G401 (cell line): ENCODE data around the gene MEI1. TPM values are rescaled to one million over a fixed set of nuclear protein-coding genes. Genes with fewer than 3 reads are reported as not detected.
"Not testable (repeated sequence)": the region's sequence is repeated elsewhere in the genome, so short reads cannot be mapped to it uniquely, and the experiment has no call there.

Source experiments
- DNase-seq: peaks from one replicate; pipeline ENCODE4 v3.0.0-alpha.2; 2015; ENCODE audit warnings: low spot score
- in situ Hi-C: cut with HindIII; loops from 2 replicates; pipeline ENCODE4 v1.10.0; 2016; ENCODE audit warnings: low sequenced_read_pairs, mixed read lengths
- total RNA-seq: library from RNA; depleted of rRNA; stranded (reverse); fragments of >200 nt; shearing (Covaris generic); gene quantifications from 2 replicates; pipeline ENCODE4 v1.2.3, GENCODE V29; 2014

The MEI1 gene
- total RNA-seq, 1 experiment from 2014 or later = not detected

- in situ Hi-C loops = no loop called here
- DNase-seq = no peak
These were observed 128.4 kb downstream of the MEI1 start for GRCh38 chr22:41827671-41828070.

- no peak for DNase-seq
- in situ Hi-C loops = no loop called here
These were observed 129.2 kb downstream of the MEI1 start for GRCh38 chr22:41828516-41828915.

- in situ Hi-C loops = no loop called here
- no peak for DNase-seq
These were observed 130.9 kb downstream of the MEI1 start for GRCh38 chr22:41830174-41830573.

GRCh38 chr22:41831383-41831782 lies 132.1 kb downstream of the MEI1 start:
- in situ Hi-C loops = no loop called here
- DNase-seq = no peak

- no peak for DNase-seq
- in situ Hi-C loops = no loop called here
These were observed 132.7 kb downstream of the MEI1 start for GRCh38 chr22:41831828-41832552.

GRCh38 chr22:41832553-41833368 lies 133.5 kb downstream of the MEI1 start, which contains the start of gene SREBF2:
Gene SREBF2 (plus strand): TSS chr22:41833105. CDS start chr22:41833271, 166 bp downstream.
- in situ Hi-C loops = no loop called here
- peak; percentile 99 for DNase-seq

GRCh38 chr22:41833369-41834004 lies 134.2 kb downstream of the MEI1 start:
- in situ Hi-C loops = no loop called here
- peak; percentile 56 for DNase-seq

- in situ Hi-C loops = no loop called here
- DNase-seq = peak; percentile 57
These were observed 135.0 kb downstream of the MEI1 start for GRCh38 chr22:41834005-41834944.

GRCh38 chr22:41835462-41835861 lies 136.2 kb downstream of the MEI1 start:
- in situ Hi-C loops, DNase-seq: not testable (repeated sequence)

GRCh38 chr22:41836551-41836950 lies 137.2 kb downstream of the MEI1 start:
- in situ Hi-C loops = no loop called here
- no peak for DNase-seq

- no peak for DNase-seq
- in situ Hi-C loops = no loop called here
These were observed 139.7 kb downstream of the MEI1 start for GRCh38 chr22:41838842-41839618.

- in situ Hi-C loops = no loop called here
- DNase-seq = no peak
These were observed 140.9 kb downstream of the MEI1 start for GRCh38 chr22:41840216-41840615.

GRCh38 chr22:41841085-41841712 lies 141.9 kb downstream of the MEI1 start:
- DNase-seq = no peak
- in situ Hi-C loops = no loop called here

- no peak for DNase-seq
These were observed 144.0 kb downstream of the MEI1 start for GRCh38 chr22:41842996-41843970.

GRCh38 chr22:41844036-41844435 lies 144.7 kb downstream of the MEI1 start:
- in situ Hi-C loops = no loop called here

More at GRCh38 chr22:41842996-41843970, 144.0 kb downstream of the MEI1 start:
- in situ Hi-C loops = no loop called here

GRCh38 chr22:41844513-41844912 lies 145.2 kb downstream of the MEI1 start:
- DNase-seq = no peak
- in situ Hi-C loops = no loop called here

More at GRCh38 chr22:41844036-41844435, 144.7 kb downstream of the MEI1 start:
- DNase-seq = no peak
